HG02763 (cell line): ENCODE data around the gene UBTF.

Source experiments
- ATAC-seq: cut with Tn5 transposase; IDR thresholded peaks from one replicate; pipeline ENCODE4 v1.9.1; 2021; ENCODE audit warnings: mild to moderate bottlenecking, moderate library complexity; ENCODE audit not compliant: unreplicated experiment

Gene UBTF

GRCh38 chr17:44219616-44220212, at the start of gene UBTF:
TSS of gene UBTF (minus strand) at chr17:44219675. CDS start at chr17:44218229, 1,446 bp downstream.
- peak; percentile 8 for ATAC-seq

GRCh38 chr17:44268709-44269534, 49.4 kb upstream of the UBTF start:
- ATAC-seq = no peak

GRCh38 chr17:44267818-44268490, 48.5 kb upstream of the UBTF start, which contains the start of gene SLC4A1:
TSS of gene SLC4A1 (minus strand) at chr17:44268135. CDS start at chr17:44262866, 5,269 bp downstream.
- no peak for ATAC-seq

GRCh38 chr17:44267165-44267455, 47.6 kb upstream of the UBTF start:
- no peak for ATAC-seq

- ATAC-seq = no peak
These were observed 47.1 kb upstream of the UBTF start for GRCh38 chr17:44266402-44267164.

GRCh38 chr17:44263345-44263902, 43.9 kb upstream of the UBTF start:
- no peak for ATAC-seq

- ATAC-seq = no peak
These were observed 43.3 kb upstream of the UBTF start for GRCh38 chr17:44262654-44263225.

GRCh38 chr17:44260296-44260695, 40.8 kb upstream of the UBTF start:
- no peak for ATAC-seq

GRCh38 chr17:44258811-44259351, 39.4 kb upstream of the UBTF start:
- no peak for ATAC-seq

GRCh38 chr17:44257815-44258760, 38.6 kb upstream of the UBTF start:
- no peak for ATAC-seq

GRCh38 chr17:44256671-44257070, 37.2 kb upstream of the UBTF start:
- ATAC-seq = no peak

- no peak for ATAC-seq
These were observed 36.4 kb upstream of the UBTF start for GRCh38 chr17:44255915-44256314.

- no peak for ATAC-seq
These were observed 35.1 kb upstream of the UBTF start for GRCh38 chr17:44254361-44255095.

- ATAC-seq = no peak
These were observed 33.5 kb upstream of the UBTF start for GRCh38 chr17:44253006-44253405.

- ATAC-seq = no peak
These were observed 31.6 kb upstream of the UBTF start for GRCh38 chr17:44251062-44251461.

- ATAC-seq = no peak
These were observed 30.2 kb upstream of the UBTF start for GRCh38 chr17:44249501-44250246.

GRCh38 chr17:44247876-44248736, 28.6 kb upstream of the UBTF start:
- no peak for ATAC-seq
